ENCODE measurements around the gene SUMO3. TPM values are rescaled to one million over a fixed set of nuclear protein-coding genes. Genes with fewer than 3 reads are reported as not detected.

SUMO3 gene
- total and polyA plus RNA-seq, 2 of the 8 experiments (the other 6 are each of a cell fraction or from before 2014, with no cell fraction given): 96.8 to 101 TPM

GRCh38 chr21:44760376-44760775 is 57.5 kb downstream of the SUMO3 start:
- CTCF ChIA-PET (ENCODE audit: partially characterized antibody): interaction anchor here (0.9 to 4.7 kb wide), 16 partner anchors 9 to 250 kb away, joined by 3 to 28 read pairs (median 4); partner anchors contain the start of gene KRTAP10-12
- TF ChIP-seq NRF1 (IDR thresholded peaks at IDR 0.05; ENCODE audit: low read depth, low read length) (no peak), USF2 (IDR thresholded peaks at IDR 0.05; ENCODE audit: low read length) (no peak), ATF2 (IDR thresholded peaks at IDR 0.05; ENCODE audit: low read length) (no peak), CREB1 (IDR thresholded peaks at IDR 0.05) (no peak), TBP (IDR thresholded peaks at IDR 0.05; ENCODE audit: low read depth, low read length) (no peak), ASH2L (IDR thresholded peaks at IDR 0.05; ENCODE audit: low read length) (no peak), POLR2AphosphoS5 (IDR thresholded peaks at IDR 0.05; ENCODE audit: low read depth, low read length) (no peak), CBX8 (IDR thresholded peaks at IDR 0.05; ENCODE audit: borderline replicate concordance, low read depth, low read length) (no peak), CHD2 (IDR thresholded peaks at IDR 0.05; ENCODE audit: low read length) (no peak), GABPA (IDR thresholded peaks at IDR 0.05; ENCODE audit: borderline replicate concordance, insufficient read depth, low read length) (no peak), E2F6 (IDR thresholded peaks at IDR 0.05) (no peak)

More at GRCh38 chr21:44760376-44760775, 57.5 kb downstream of the SUMO3 start:
- Histone ChIP-seq H4K91ac (replicated peaks; ENCODE audit: insufficient read length, low read length) (peak overlapping the region; percentile 7), H3K23ac (ENCODE audit: insufficient read length) (no peak overlapping the region), H2BK20ac (ENCODE audit: low read length) (no peak overlapping the region), H3K9ac (replicated peaks in 1 of 4; ENCODE audit: extremely low read depth in 1 of 4, low read depth in 3 of 4, low read length in 3 of 4) (no peak overlapping the region; a peak in 1 of 7 replicates), H3K79me2 (ENCODE audit: control insufficient read depth in 1 of 2, insufficient read depth in 2 of 2, low read length in 2 of 2) (no peaks in the 10 kb centered on the region), H2AK5ac (ENCODE audit: low read depth, low read length) (no peak overlapping the region), H3K14ac (ENCODE audit: insufficient read length) (no peak overlapping the region), H3K4me2 (ENCODE audit: insufficient read depth in 1 of 2, low read depth in 2 of 2, low read length in 2 of 2) (no peak overlapping the region), H3K4me3 (ENCODE audit: extremely low read depth in 1 of 4, insufficient read depth in 2 of 4, low read depth in 3 of 4, low read length in 4 of 4) (no peak overlapping the region), H3K27ac (ENCODE audit: low read depth, low read length) (no peak overlapping the region), H4K20me1 (replicated peaks in 1 of 2; ENCODE audit: control insufficient read depth in 1 of 2, insufficient read depth in 2 of 2, low read length in 2 of 2) (no peaks in the 10 kb centered on the region), H2AFZ (ENCODE audit: low read length) (no peak overlapping the region), H4K8ac (ENCODE audit: extremely low read depth, insufficient read depth, low read length) (no peak overlapping the region), H3K4me1 (replicated peaks in 1 of 4; ENCODE audit: control insufficient read depth in 3 of 4, insufficient read depth in 4 of 4, low read length in 3 of 4) (peaks cover 0 to 29% (median 12%) of the 10 kb centered on the region in 4 experiments; a peak in 6 of 7 replicates), H2BK5ac (ENCODE audit: low read depth, low read length) (no peak overlapping the region), H3K18ac (ENCODE audit: extremely low read depth, low read length) (no peak overlapping the region), H2BK120ac (replicated peaks; ENCODE audit: low read depth, low read length) (no peak overlapping the region), H3K36me3 (ENCODE audit: control insufficient read depth in 2 of 4, insufficient read depth in 4 of 4, low read length in 3 of 4) (no peaks in the 10 kb centered on the region), H3K9me3 (ENCODE audit: insufficient read depth in 2 of 2, low read depth in 1 of 2, low read length in 1 of 2) (peaks cover 0 to 6% of the 10 kb centered on the region in 2 experiments; a peak in 1 of 4 replicates), H4K5ac (ENCODE audit: insufficient read length, low read depth, low read length) (no peak overlapping the region), H3K4ac (replicated peaks; ENCODE audit: insufficient read length, low read depth, low read length) (no peak overlapping the region), H3K56ac (replicated peaks; ENCODE audit: insufficient read length, low read depth, low read length) (no peak overlapping the region), H3K79me1 (ENCODE audit: low read depth, low read length) (peaks cover 3% of the 10 kb centered on the region; the same call in 1 of the 2 replicates), H2BK15ac (ENCODE audit: low read length) (peak overlapping the region; percentile 83), H3K27me3 (replicated peaks in 1 of 4; ENCODE audit: control insufficient read depth in 3 of 4, extremely low read depth in 1 of 4, insufficient read depth in 3 of 4, low read length in 3 of 4) (no peaks in the 10 kb centered on the region), H3K23me2 (ENCODE audit: low read depth, low read length) (no peaks in the 10 kb centered on the region), H2BK12ac (ENCODE audit: low read depth, low read length) (0 out of 2 replicates have a peak overlapping the region, but pooled peaks have one; percentile 88)
- FAIRE-seq (no peak), DNase-seq (ENCODE audit: low read depth in 1 of 2, low spot score in 2 of 2) (no peak)
- POLR2A ChIA-PET (ENCODE audit: partially characterized antibody): interaction anchor here (2.6 kb wide), 1 partner anchor 11 kb away, joined by 10 read pairs; no protein-coding TSS in a partner anchor
- WGBS, 2 experiments (ENCODE audit: extremely low coverage in 1 of 2, insufficient coverage in 1 of 2, insufficient read length in 1 of 2, insufficient replicate concordance in 2 of 2, low coverage in 1 of 2, low lambda C conversion rate in 2 of 2, missing lambda C conversion rate in 1 of 2): 83% methylated on average over 7 of the region's 9 CpGs; no CpG with 5 or more reads in 1 of the 2 experiments
